Left ventricle myocardium inferior (tissue), 1 donor: ENCODE measurements around the gene LRIF1. TPM values are rescaled to one million over a fixed set of nuclear protein-coding genes. Genes with fewer than 3 reads are reported as not detected.

Source experiments
- DNase-seq: peaks from one replicate; pipeline ENCODE4 v3.0.0-alpha.2; 2020
- H3K27ac ChIP-seq: fragments of 200-600 bp; replicated peaks from 2 replicates; pipeline ENCODE4 v1.8.0; 2021
- H3K27me3 ChIP-seq: fragments of 200-600 bp; 2 replicates; pipeline ENCODE4 v1.8.0; 2021; ENCODE audit warnings: low read depth
- H3K36me3 ChIP-seq: fragments of 200-600 bp; 2 replicates; pipeline ENCODE4 v1.8.0; 2021
- H3K4me1 ChIP-seq: fragments of 200-600 bp; 2 replicates; pipeline ENCODE4 v1.8.0; 2021
- H3K4me3 ChIP-seq: fragments of 200-600 bp; 2 replicates; pipeline ENCODE4 v1.8.0; 2021; ENCODE audit warnings: mild to moderate bottlenecking, moderate library complexity
- H3K9me3 ChIP-seq: fragments of 200-600 bp; replicated peaks from 2 replicates; pipeline ENCODE4 v1.8.0; 2021
- intact Hi-C: fragments of 100-400 bp; cut with micrococcal nuclease; formaldehyde crosslinking; loops from one replicate; pipeline ENCODE4 v1.11.0; 2022
- total RNA-seq: library from RNA; stranded (reverse); fragmentation: NEBNext Ultra II Directional; extraction: Animal tissue kit (Norgen Biotek cat#: 25700); gene quantifications from one replicate; pipeline ENCODE4 v1.2.1, GENCODE V29; 2021
- TF ChIP-seq, protein P1 (sequence below): fragments of 200-600 bp; IDR thresholded peaks from 2 replicates; pipeline ENCODE4 v1.8.0; 2021; ENCODE audit warnings: antibody characterized with exemption, mild to moderate bottlenecking, borderline replicate concordance
- donor health status: DM: no; HTN: yes; CAD: no; lungs with severe emphysema.

LRIF1 gene
- total RNA-seq, 1 donor from 2014 or later = 14.9 TPM

DNA sequence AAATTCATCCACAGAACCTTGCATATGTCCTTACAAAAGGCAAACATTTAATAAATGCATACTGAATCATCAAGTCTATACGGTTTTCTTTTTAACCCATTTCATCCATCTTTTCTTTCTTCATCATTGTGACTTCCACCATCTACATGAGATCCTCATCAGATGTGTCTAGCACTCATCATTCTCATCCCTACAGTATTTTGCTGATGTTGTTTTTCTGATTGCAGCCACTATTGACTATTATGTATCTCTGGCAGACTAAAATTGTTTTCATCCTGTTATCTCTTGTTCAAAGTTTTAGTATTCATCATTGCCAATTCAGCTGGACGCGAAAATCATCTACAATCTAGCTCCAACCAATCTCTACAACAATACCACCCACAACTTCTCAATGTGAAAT is 5.9 kb downstream of the LRIF1 start:
- peaks cover 18% of the 10 kb centered on the region for H3K4me1 ChIP-seq
- no peak overlapping the region for H3K27ac ChIP-seq
- intact Hi-C loops = no loop called here
- H3K9me3 ChIP-seq = peaks cover 58% of the 10 kb centered on the region
- no peak overlapping the region for H3K4me3 ChIP-seq
- DNase-seq = no peak
- TF ChIP-seq, protein P1, sequence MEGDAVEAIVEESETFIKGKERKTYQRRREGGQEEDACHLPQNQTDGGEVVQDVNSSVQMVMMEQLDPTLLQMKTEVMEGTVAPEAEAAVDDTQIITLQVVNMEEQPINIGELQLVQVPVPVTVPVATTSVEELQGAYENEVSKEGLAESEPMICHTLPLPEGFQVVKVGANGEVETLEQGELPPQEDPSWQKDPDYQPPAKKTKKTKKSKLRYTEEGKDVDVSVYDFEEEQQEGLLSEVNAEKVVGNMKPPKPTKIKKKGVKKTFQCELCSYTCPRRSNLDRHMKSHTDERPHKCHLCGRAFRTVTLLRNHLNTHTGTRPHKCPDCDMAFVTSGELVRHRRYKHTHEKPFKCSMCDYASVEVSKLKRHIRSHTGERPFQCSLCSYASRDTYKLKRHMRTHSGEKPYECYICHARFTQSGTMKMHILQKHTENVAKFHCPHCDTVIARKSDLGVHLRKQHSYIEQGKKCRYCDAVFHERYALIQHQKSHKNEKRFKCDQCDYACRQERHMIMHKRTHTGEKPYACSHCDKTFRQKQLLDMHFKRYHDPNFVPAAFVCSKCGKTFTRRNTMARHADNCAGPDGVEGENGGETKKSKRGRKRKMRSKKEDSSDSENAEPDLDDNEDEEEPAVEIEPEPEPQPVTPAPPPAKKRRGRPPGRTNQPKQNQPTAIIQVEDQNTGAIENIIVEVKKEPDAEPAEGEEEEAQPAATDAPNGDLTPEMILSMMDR = no peak
- H3K27me3 ChIP-seq = no peaks in the 10 kb centered on the region
- H3K36me3 ChIP-seq = peaks cover 8% of the 10 kb centered on the region

DNA sequence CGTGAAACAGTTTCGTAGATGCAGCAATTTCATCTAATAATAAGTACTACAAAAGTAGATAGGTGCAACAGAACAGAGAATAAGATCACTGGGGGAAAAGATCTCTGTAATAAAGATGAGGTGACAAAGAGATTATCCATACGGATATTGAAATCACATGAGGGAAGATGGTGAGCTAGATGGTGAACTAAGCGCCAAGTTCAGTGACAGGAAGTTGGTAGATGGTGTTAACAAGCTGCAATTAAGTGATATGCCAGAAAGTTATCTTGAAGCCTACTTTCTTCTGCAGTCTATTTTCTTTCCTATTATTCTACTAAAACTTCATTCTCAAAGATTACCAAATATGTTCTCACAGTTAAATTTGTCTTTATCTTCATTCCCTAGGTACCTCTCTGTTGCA is 7.1 kb downstream of the LRIF1 start:
- DNase-seq = no peak
- Histone ChIP-seq H3K27me3 (no peaks in the 10 kb centered on the region), H3K4me3 (no peak overlapping the region), H3K27ac (no peak overlapping the region), H3K9me3 (peaks cover 52% of the 10 kb centered on the region), H3K36me3 (peaks cover 20% of the 10 kb centered on the region), H3K4me1 (peaks cover 8% of the 10 kb centered on the region)
- TF ChIP-seq, protein P1 = no peak
- intact Hi-C loops = no loop called here

DNA sequence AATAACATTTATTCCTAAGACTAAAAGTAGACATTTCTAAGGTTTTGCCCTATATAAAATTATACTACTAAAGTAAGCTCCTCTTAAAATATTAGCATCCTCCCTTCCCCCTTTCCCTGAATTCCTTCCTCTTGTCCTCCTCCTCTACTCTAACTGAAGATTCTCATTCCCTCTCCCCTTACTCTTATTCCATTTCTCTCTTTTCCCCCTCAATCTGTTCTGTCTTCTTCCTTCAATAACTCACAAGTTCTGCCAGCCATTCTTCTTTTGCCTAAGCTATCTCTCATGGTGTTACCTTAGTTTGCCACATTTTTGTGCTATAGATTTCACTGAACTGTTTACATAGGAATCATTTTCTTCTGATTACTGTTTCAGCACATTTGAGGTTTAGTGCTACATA is 10.7 kb downstream of the LRIF1 start:
- no peaks in the 10 kb centered on the region for H3K4me1 ChIP-seq
- no peak overlapping the region for H3K27ac ChIP-seq
- peaks cover 56% of the 10 kb centered on the region for H3K36me3 ChIP-seq
- peaks cover 38% of the 10 kb centered on the region for H3K9me3 ChIP-seq
- no peaks in the 10 kb centered on the region for H3K27me3 ChIP-seq
- intact Hi-C loops = no loop called here
- no peak for DNase-seq
- TF ChIP-seq, protein P1 = no peak
- H3K4me3 ChIP-seq = no peak overlapping the region

DNA sequence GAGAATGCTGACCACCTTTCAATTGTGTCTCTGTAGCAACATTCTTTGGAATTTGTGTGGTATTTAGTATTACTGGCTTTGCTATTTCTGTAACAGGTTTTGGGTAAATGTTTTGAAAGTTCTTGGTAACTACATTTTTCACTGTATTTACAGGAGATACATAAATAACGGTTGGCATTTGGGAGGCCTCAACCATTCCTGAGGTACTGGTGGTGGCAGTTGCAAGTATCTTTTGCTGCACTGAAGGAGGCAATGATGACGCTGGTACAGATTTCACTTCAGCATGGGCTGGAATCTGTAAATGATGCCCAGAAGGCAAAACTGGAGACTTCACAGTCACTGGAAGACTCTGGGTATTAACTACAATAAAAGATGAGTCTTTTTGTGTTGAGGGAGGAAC is 11.7 kb downstream of the LRIF1 start:
- H3K27ac ChIP-seq = no peak overlapping the region
- intact Hi-C loops = no loop called here
- TF ChIP-seq, protein P1 = no peak
- DNase-seq = no peak
- H3K9me3 ChIP-seq = peaks cover 34% of the 10 kb centered on the region
- no peaks in the 10 kb centered on the region for H3K4me1 ChIP-seq
- H3K36me3 ChIP-seq = peaks cover 66% of the 10 kb centered on the region
- H3K4me3 ChIP-seq = no peak overlapping the region
- H3K27me3 ChIP-seq = no peaks in the 10 kb centered on the region

DNA sequence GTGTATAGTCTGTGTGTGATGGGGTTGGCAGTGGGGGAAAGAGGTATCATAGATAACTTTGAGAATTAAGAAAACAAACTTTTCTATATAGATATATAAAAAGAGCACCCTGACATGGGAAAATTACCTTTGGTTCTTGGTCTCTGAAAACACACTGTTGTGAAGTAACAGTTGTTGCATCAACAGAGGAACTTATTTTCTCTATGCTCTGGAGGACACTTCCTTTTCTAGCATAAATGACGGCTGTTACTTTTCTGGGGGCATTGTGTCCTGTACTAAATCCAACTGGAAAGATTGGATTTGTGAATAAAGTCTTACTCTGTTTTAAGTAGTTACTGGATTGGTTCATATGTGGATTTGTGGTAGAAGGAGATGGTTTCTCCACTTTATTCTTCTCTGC is 12.6 kb downstream of the LRIF1 start:
- Histone ChIP-seq H3K27ac (no peak overlapping the region), H3K27me3 (no peaks in the 10 kb centered on the region), H3K9me3 (peaks cover 27% of the 10 kb centered on the region), H3K4me1 (no peaks in the 10 kb centered on the region), H3K4me3 (no peak overlapping the region), H3K36me3 (peaks cover 71% of the 10 kb centered on the region)
- TF ChIP-seq, protein P1 = no peak
- no peak for DNase-seq
- intact Hi-C loops = no loop called here
